DOHH2 (cell line): ENCODE data around the gene LY6G5B.

Experiments
- H3F3A ChIP-seq: fragments of 200-600 bp; sonication (generic), shearing (Covaris generic); 2 replicates; pipeline ENCODE4 v1.6.0; 2016; ENCODE audit warnings: antibody characterized with exemption, mild to moderate bottlenecking; ENCODE audit not compliant: control insufficient read depth, insufficient read depth
- H3K27ac ChIP-seq: fragments of 200-600 bp; sonication (generic); 2 replicates; pipeline ENCODE4 v1.5.1; 2014; ENCODE audit warnings: low read depth, mild to moderate bottlenecking, low read length, moderate library complexity
- H3K27me3 ChIP-seq: fragments of 200-600 bp; sonication (generic); 2 replicates; pipeline ENCODE4 v1.6.1; 2014; ENCODE audit warnings: mild to moderate bottlenecking, low read length, mixed read lengths; ENCODE audit not compliant: control insufficient read depth
- H3K36me3 ChIP-seq: fragments of 200-600 bp; sonication (generic); 2 replicates; pipeline ENCODE4 v1.6.1; 2014; ENCODE audit warnings: mild to moderate bottlenecking, low read length, moderate library complexity, mixed read lengths; ENCODE audit not compliant: control insufficient read depth
- H3K4me1 ChIP-seq: fragments of 200-600 bp; sonication (generic); 2 replicates; pipeline ENCODE4 v1.6.1; 2014; ENCODE audit warnings: mild to moderate bottlenecking, low read length, mixed read lengths; ENCODE audit not compliant: control insufficient read depth
- H3K4me2 ChIP-seq: fragments of 200-600 bp; sonication (generic); 2 replicates; pipeline ENCODE4 v1.6.0; 2014; ENCODE audit warnings: mild to moderate bottlenecking, low read length, moderate library complexity
- H3K4me3 ChIP-seq: fragments of 200-600 bp; sonication (generic); 2 replicates; pipeline ENCODE4 v1.5.1; 2014; ENCODE audit warnings: mild to moderate bottlenecking, low read length, mixed read lengths
- H3K79me2 ChIP-seq: fragments of 200-600 bp; sonication (generic); 2 replicates; pipeline ENCODE4 v1.6.1; 2014; ENCODE audit warnings: mild to moderate bottlenecking, low read length, mixed read lengths; ENCODE audit not compliant: control insufficient read depth
- H3K9me2 ChIP-seq: fragments of 200-600 bp; sonication (generic); replicated peaks from 2 replicates; pipeline ENCODE4 v1.6.1; 2014; ENCODE audit warnings: mild to moderate bottlenecking, low read length, mixed read lengths; ENCODE audit not compliant: control insufficient read depth
- H3K9me3 ChIP-seq: fragments of 200-600 bp; sonication (generic); 2 replicates; pipeline ENCODE4 v1.6.1; 2014; ENCODE audit warnings: antibody characterized with exemption, low read length, mixed read lengths; ENCODE audit not compliant: control insufficient read depth, insufficient read depth
- H4K20me1 ChIP-seq: fragments of 200-600 bp; sonication (generic); 2 replicates; pipeline ENCODE4 v1.6.0; 2014; ENCODE audit warnings: low read depth, mild to moderate bottlenecking, antibody characterized with exemption, low read length, moderate library complexity; ENCODE audit not compliant: control insufficient read depth, insufficient read depth
- CTCF ChIP-seq: fragments of 200-600 bp; sonication (generic); IDR thresholded peaks from one replicate; pipeline ENCODE4 v1.5.1; 2014; ENCODE audit warnings: antibody characterized with exemption, mild to moderate bottlenecking, low read depth, low read length; ENCODE audit not compliant: poor library complexity, severe bottlenecking
- EZH2phosphoT487 ChIP-seq: fragments of 200-600 bp; sonication (generic); IDR thresholded peaks from 2 replicates; pipeline ENCODE4 v1.6.1; 2017; ENCODE audit warnings: borderline replicate concordance, mild to moderate bottlenecking, antibody characterized with exemption, low read length, moderate library complexity, mixed read lengths

LY6G5B gene

GRCh38 chr6:31631209-31631608 lies 38.6 kb upstream of the LY6G5B start:
- Histone ChIP-seq H3K27ac (no peak overlapping the region), H3K79me2 (peaks cover 42% of the 10 kb centered on the region), H3K27me3 (no peaks in the 10 kb centered on the region), H3K4me2 (no peak overlapping the region), H3K9me2 (no peaks in the 10 kb centered on the region), H3K4me1 (no peaks in the 10 kb centered on the region), H3K9me3 (no peaks in the 10 kb centered on the region), H3F3A (peaks cover 24% of the 10 kb centered on the region), H4K20me1 (peaks cover 4% of the 10 kb centered on the region; the same call in 1 of the 2 replicates), H3K4me3 (no peak overlapping the region), H3K36me3 (peaks cover 100% of the 10 kb centered on the region)
- TF ChIP-seq CTCF (no peak), EZH2phosphoT487 (no peak)

GRCh38 chr6:31631681-31632278 lies 38.0 kb upstream of the LY6G5B start:
- H3K9me2 ChIP-seq, result no peaks in the 10 kb centered on the region
- H3K4me1 ChIP-seq, result no peaks in the 10 kb centered on the region
- peaks cover 29% of the 10 kb centered on the region for H3F3A ChIP-seq
- no peak overlapping the region for H3K4me2 ChIP-seq
- H3K4me3 ChIP-seq, result no peak overlapping the region
- peaks cover 37% of the 10 kb centered on the region for H3K79me2 ChIP-seq
- H3K27me3 ChIP-seq, result no peaks in the 10 kb centered on the region
- H3K9me3 ChIP-seq, result no peaks in the 10 kb centered on the region
- peaks cover 100% of the 10 kb centered on the region for H3K36me3 ChIP-seq
- H4K20me1 ChIP-seq, result peaks cover 4% of the 10 kb centered on the region; the same call in 1 of the 2 replicates
- TF ChIP-seq CTCF, result no peak
- TF ChIP-seq EZH2phosphoT487, result no peak
- H3K27ac ChIP-seq, result no peak overlapping the region

- Histone ChIP-seq H3K9me2 (no peaks in the 10 kb centered on the region), H4K20me1 (peaks cover 4% of the 10 kb centered on the region; the same call in 1 of the 2 replicates), H3K27me3 (no peaks in the 10 kb centered on the region), H3K36me3 (peaks cover 100% of the 10 kb centered on the region), H3K4me2 (no peak overlapping the region), H3K79me2 (peaks cover 34% of the 10 kb centered on the region), H3K4me1 (no peaks in the 10 kb centered on the region), H3K27ac (no peak overlapping the region), H3K9me3 (no peaks in the 10 kb centered on the region), H3F3A (peaks cover 33% of the 10 kb centered on the region), H3K4me3 (no peak overlapping the region)
- TF ChIP-seq EZH2phosphoT487, result no peak
- no peak for TF ChIP-seq CTCF
Measured at GRCh38 chr6:31632279-31632946, 37.4 kb upstream of the LY6G5B start.
